ENCODE results near the gene SOS1.

DNA sequence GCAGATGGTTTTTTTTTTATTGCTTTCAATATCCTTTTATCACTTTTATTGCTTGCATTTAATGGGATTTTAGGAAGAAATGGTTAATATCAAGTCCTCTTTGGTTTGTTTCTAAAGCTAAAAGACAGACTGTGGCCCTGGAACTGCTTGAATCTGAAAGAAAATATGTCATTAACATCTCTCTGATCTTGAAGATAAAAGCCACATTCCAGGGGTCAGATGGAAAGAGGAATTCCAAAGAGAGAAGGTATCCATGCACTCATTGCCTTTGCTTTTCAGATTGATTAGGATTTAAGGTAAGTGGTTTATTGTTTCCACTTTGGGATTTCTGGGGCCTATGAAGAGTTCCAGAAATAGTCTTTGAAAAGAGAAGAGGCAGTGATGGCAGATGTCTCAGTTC lies 177.1 kb downstream of the SOS1 start:
- TF ChIP-seq EZH2 (IDR thresholded peaks at IDR 0.05; ENCODE audit: insufficient read depth, poor library complexity, severe bottlenecking), result no peak
- TF ChIP-seq EZH2phosphoT487 (IDR thresholded peaks at IDR 0.05; ENCODE audit: insufficient read depth, low read depth), result no peak

All from GM23248 (cell line).